Posterior vena cava (tissue), 2 donors: Measurements from ENCODE around the gene TMEM125. TPM values are rescaled to one million over a fixed set of nuclear protein-coding genes. Genes with fewer than 3 reads are reported as not detected.
A peak's percentile ranks its signal among the peaks of the same experiment; 100 is the strongest.

Experiments
- DNase-seq: peaks from one replicate; pipeline ENCODE4 v3.0.0-alpha.2; 2020; ENCODE audit warnings: low spot score
- intact Hi-C, 2 donors: fragments of 100-400 bp; cut with DNase I; formaldehyde crosslinking; loops; one replicate each; pipeline versions ENCODE4 v1.14.1 to v1.14.2; 2022 to 2023
- total RNA-seq, 2 donors: library from RNA; stranded (reverse); fragmentation: NEBNext Ultra II Directional; extraction: Animal tissue kit (Norgen Biotek cat#: 25700); gene quantifications; one replicate each; pipeline ENCODE4 v1.2.1, GENCODE V29; 2021
- donor health status: DM: yes; HTN: yes; CAD: no.
- donor health status: DM: yes; HTN: yes; CAD: no.

The TMEM125 gene
- total RNA-seq, 2 donors from 2014 or later = 0.29 TPM; not detected in 1

- DNase-seq = no peak
- intact Hi-C loops = no loop called here
Measured at GRCh38 chr1:43243299-43243698, 26.5 kb upstream of the TMEM125 start.

GRCh38 chr1:43246466-43247213 is 23.1 kb upstream of the TMEM125 start:
- intact Hi-C loops = no loop called here
- no peak for DNase-seq

GRCh38 chr1:43247256-43247921 is 22.4 kb upstream of the TMEM125 start:
- intact Hi-C loops = no loop called here
- no peak for DNase-seq

GRCh38 chr1:43250351-43250761 is 19.4 kb upstream of the TMEM125 start:
- intact Hi-C loops = no loop called here
- DNase-seq = no peak

DNA sequence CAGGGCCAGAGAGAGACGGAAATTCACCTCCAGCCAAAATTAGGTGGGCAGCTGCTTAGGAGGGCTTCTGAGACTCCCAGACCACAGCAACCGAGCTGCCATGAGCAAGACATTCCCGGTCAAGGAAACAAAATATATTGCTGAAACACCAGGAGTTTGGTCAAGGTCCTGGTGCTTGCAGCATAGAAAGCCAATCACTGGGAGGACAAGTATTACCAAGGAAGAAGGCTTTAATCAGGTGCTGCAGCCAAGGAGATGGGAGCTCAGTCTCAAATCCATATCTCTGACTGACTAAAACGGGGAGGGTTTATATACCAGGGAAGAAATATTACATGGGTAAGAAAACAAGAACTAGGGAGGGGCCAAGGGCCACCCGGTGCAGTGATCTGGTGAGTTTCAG is 18.8 kb upstream of the TMEM125 start:
- peak; percentile 23 for DNase-seq
- intact Hi-C loops = loop anchor here in 1 of 2 donors (1.0 kb wide), 1 partner anchor 23 kb away; no protein-coding TSS in a partner anchor

DNA sequence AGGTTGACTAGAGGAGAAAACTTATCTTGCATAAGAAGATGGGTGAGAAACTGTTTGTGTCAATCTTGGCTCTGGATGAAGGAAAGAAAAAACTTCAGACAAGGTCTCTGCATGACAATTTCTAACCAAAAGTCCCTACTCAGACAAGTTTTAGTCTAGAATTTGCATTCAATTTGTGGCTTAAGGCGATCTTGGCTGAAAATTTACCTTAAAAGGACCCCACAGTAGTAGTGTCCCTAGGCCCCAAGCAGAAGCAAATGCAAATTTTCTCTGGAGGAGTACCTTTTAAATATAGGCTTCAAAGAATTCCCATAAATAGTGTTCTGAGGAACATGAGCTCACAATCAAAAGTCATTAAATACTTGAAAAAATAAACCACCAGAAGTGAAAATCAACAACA is 17.6 kb upstream of the TMEM125 start:
- no peak for DNase-seq
- intact Hi-C loops = no loop called here

DNA sequence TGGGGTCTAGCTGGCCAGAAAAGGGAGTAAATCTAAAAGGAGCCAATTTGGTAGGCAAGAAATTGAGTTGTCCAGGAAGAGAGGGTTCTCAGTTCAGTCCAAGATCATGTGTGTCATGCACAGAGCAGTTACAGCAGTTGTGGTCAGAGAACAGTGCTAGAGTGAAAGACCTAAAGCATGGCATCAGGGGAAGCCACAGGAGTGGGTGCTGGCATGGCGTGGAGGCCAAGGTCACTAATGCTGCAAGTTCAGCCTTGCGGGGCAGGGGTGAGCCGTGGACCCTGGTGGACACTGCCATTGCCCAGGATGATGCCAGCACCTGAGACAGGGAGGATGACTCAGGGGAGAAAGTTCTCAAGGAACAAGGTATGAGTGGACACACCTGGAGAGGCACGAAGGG is 16.6 kb upstream of the TMEM125 start:
- DNase-seq = peak; percentile 32

DNA sequence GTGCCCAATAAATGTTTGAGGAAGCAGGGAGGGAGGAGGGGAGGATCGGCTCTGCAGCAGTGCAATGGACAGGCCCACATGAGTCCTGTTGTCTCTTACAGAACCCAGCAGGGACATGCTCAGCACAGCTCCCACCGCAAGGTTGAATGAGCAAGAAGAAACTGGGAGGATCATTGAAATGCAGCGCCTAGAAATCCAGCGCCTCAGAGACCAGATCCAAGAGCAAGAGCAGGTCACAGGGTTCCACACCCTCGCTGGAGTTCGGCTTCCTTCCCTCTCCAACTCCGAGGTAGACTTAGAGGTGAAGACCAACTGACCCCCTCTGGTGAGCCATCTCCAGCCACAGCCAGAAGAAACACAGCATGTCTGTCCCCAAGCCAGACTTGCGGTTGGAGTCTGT is 15.9 kb upstream of the TMEM125 start:
- peak; percentile 31 for DNase-seq
- intact Hi-C loops = no loop called here

More for the DNA sequence above, 16.6 kb upstream of the TMEM125 start:
- intact Hi-C loops = no loop called here

DNA sequence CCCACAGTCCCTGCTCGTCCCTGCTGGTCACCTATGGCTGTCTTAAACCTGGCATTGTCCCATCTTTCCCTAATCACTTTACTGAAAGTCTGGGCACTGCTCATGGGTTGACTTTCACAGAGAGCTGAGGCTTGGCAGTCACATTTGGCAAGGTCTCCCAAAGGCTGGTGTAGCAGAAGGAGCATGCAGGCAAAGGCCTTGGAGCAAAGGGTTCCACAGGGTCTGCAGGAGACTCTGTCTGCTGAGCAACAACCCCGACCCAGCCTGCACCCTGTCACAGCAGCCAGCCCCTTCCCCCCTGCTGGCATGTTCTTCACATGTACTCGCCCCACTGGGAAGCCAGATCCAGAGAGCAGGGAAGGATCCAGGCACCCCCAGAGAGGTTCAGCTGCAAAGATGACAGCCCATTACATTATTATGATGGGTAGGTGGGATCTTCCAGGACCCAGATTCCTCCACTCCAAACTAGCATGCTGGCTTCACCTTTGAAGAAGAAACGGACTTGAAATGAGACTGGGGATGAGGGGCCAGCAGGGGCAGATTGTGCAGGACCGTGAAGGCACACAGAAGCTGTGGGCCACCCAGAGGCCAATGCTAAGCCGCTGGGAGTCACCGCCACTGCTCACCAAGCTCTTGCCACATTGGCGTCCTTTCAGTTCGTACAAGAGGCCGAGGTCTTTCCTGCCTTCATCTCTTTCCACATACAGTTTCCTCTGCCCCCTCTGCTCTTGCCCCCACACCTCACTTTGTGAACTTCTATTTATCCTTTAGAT is 14.2 kb upstream of the TMEM125 start:
- intact Hi-C loops = no loop called here
- DNase-seq = peak; percentile 46

GRCh38 chr1:43256675-43257570 is 12.9 kb upstream of the TMEM125 start:
- DNase-seq = peak; percentile 42
- intact Hi-C loops = no loop called here

- DNase-seq = peak; percentile 29
- intact Hi-C loops = no loop called here
Measured at GRCh38 chr1:43258370-43258769, 11.4 kb upstream of the TMEM125 start.

DNA sequence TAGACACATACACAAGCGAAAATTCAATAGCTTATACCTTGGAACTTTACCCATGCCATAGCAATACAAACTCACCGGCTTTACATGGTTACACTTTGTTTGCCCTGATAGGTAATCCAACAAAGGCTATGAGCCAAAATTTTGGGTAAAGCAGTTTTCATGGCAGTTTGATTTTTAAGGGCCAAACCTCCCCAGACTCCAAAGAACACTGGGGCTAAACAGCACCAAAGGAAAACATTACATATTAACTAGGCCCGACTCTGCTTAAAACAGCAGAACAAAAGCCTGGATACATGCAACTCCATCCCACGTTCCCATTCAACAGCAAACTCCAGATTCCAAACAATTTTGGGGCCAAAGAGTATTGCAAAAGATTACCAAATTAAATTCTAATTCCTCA is 4.4 kb upstream of the TMEM125 start:
- DNase-seq = no peak
- intact Hi-C loops = no loop called here

DNA sequence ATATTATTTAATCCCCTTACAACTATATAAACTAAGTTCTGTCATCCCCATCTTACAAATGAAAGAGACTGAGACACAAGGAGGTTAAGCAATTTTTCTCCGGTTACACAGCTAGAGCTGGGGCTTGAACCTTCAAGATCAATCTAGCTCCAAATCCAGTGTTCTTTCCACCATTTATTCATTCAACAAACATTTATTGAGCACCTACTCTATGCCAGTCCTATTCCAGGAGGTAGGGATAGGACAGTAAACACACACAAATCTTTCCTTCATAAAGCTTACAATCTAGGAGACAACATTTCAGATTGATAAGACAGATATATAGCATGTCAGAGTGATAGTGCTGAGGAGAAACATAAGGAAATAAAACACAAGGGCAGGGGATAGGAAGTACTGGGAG is 2.9 kb upstream of the TMEM125 start:
- intact Hi-C loops = no loop called here
- DNase-seq = no peak

DNA sequence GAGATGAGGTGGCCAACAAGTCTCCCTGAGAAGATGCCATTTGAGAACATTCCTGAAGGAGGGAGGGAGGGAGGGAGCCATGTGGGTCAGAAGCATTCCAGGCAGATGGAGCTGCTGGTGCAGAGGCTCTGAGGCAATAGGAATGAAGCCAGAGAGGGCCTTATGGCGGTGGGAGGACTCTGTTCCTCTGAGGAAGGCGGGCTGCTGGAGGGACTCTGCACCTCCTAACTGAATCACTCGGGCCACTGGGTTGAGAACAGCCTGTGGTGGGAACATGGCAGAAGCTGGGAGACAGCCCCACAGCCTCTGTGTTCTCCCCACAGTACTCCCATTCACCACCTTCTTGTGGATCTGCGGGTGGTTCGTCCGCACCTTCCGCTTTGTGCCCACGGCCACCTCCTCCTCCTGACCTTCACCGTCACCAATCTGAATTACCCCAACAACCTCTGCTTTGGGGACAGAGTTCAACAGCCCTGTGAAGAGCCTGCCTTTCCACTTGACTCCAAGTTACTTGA is 2.4 kb upstream of the TMEM125 start:
- intact Hi-C loops = no loop called here
- DNase-seq = peak; percentile 43

DNA sequence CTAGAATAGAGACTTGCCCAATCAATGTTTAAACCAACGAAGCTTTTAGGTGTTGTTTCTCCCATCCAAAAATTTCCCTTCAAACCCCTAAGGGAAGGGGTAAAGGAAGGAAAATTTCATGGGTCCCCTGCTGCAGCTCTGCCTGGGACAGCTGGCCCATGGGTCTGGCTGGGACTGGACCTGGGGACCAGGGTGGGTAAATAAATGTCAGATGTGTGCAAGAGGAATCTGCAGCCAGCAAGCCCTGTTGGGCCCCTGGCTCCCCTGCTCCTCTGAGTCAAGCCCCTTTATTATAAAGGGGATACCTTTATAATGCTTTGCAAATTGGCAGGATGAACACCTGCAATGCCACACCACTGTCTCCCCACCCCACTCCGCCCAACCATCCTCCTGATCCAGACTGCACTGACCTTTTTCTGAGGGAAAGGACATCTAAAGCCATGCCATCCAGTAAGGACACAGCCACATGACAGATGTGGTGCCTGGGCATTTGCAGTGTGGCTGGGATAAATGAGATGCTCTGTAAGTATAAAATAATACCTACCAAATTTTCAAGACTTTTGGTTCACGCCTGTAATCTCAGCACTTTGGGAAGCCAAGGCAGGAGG is 1.9 kb upstream of the TMEM125 start:
- peak; percentile 31 for DNase-seq

GRCh38 chr1:43270421-43271095 is 775 bp downstream of the TMEM125 start:
- DNase-seq = peak; percentile 73
- intact Hi-C loops = no loop called here

More for the DNA sequence above, 1.9 kb upstream of the TMEM125 start:
- intact Hi-C loops = no loop called here

DNA sequence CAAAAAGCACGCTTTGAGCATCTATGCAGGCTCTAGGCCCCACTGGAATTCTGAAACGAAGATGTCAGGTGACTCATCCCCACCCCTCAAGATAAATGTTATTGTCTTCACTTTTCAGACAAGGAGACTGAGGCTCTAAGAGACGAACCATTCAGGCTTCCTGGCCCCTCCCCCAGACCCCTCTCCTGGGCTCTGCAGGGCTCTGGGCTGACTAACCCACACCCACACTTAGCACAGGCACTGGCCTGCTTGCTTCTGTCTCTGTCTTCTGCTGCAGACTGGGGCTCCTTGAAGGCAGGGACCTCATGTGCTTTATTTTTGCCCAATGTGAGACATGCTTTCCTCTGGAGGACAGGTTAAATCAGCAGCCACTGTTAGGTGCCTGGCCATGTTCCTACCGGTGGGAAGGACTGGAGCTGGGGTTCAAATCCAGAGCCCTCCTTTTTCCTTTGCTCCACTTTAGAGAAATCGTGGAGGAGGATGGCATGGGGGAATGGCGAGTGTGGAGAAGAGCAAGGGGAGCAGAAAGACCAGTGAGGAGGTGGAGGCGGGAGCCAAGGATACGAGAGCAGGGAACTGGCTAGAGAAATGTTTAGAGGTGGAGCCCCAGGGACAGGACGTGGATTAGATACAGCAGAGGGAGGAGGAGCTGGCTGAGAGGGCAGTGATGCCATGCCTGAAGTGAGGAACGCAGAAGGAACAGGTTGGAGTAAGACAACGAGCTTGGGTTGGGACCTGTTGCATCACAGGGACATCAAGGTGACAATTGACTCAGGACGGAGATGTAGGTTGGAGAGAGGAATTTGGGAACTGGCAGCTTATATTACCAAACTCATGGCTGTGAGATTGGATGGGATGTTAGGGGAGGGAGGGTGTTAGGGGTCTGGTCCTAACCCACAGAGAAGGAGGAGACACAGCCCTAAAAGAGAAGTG is 1.7 kb downstream of the TMEM125 start:
- intact Hi-C loops = no loop called here
- DNase-seq = peak; percentile 32
